Gastrocnemius medialis (tissue), 4 donors: ENCODE results near the gene NMT2.

Experiments used
- POLR2A ChIP-seq, 2 donors: fragments of 450-650 bp; IDR thresholded peaks; one replicate each; pipeline ENCODE4 v1.6.1; 2017; ENCODE audit warnings: antibody characterized with exemption in 2 of 2, mild to moderate bottlenecking in 2 of 2, moderate library complexity in 2 of 2
- TF ChIP-seq, protein P1 (sequence below), 5 experiments: fragments of 450-650 bp in 3 of 5; fragments of 200-600 bp in 2 of 5; sonication (generic) in 2 of 5; IDR thresholded peaks in 4 of 5; conservative IDR thresholded peaks in 1 of 5; 1 replicate in 4 of 5; 2 replicates in 1 of 5; pipeline ENCODE4 v1.5.1; 2016 to 2019; ENCODE audit warnings: antibody characterized with exemption in 5 of 5, mild to moderate bottlenecking in 3 of 5, moderate library complexity in 3 of 5

DNA sequence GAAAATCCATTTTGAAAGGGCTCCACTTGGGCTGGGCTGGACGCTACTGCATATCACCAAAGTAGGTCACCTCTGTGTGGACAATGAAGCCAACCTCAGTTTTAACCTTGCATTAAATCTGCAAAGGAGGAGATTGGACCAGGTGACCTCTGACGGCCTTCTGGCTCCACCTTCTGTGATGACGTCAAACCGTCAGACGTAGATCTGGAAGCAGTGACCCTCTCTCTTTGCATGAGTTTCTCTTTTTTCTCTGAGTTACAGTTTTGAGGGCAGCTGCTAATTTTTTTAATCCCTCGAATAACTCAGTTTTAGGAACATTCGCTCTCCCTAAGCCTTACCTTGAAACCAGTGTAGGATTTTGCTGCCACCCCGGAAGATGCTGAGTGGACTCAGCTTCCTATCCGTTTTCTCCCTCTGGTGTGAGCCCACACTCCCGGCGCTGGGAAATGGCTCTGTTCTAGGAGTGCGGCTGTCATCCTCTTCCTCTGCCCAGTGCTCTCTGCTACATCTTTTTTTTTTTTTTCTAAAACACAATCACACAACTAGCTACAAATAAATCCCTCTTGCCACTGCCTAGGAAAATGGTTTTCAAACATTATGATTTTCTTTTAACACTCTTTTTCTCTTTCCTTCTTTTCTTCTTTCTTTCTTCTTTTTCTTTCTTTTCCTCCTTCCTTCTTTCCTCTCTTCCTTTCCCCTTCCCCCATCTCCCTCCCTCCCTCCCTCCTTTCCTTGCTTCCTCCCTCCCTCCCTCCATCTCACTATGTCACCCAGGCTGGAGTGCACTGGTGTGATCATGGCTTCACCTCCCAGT lies 27.7 kb upstream of the NMT2 start:
- TF ChIP-seq, protein P1, sequence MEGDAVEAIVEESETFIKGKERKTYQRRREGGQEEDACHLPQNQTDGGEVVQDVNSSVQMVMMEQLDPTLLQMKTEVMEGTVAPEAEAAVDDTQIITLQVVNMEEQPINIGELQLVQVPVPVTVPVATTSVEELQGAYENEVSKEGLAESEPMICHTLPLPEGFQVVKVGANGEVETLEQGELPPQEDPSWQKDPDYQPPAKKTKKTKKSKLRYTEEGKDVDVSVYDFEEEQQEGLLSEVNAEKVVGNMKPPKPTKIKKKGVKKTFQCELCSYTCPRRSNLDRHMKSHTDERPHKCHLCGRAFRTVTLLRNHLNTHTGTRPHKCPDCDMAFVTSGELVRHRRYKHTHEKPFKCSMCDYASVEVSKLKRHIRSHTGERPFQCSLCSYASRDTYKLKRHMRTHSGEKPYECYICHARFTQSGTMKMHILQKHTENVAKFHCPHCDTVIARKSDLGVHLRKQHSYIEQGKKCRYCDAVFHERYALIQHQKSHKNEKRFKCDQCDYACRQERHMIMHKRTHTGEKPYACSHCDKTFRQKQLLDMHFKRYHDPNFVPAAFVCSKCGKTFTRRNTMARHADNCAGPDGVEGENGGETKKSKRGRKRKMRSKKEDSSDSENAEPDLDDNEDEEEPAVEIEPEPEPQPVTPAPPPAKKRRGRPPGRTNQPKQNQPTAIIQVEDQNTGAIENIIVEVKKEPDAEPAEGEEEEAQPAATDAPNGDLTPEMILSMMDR (IDR thresholded peaks at IDR 0.05 in 4 of 5, conservative IDR thresholded peaks at IDR 0.05 in 1 of 5), result no peak
- TF ChIP-seq POLR2A (IDR thresholded peaks at IDR 0.05), result no peak
